ENCODE results near the gene CAMK2G. TPM values are rescaled to one million over a fixed set of nuclear protein-coding genes. Genes with fewer than 3 reads are reported as not detected.
"Not testable (repeated sequence)": the region's sequence is repeated elsewhere in the genome, so short reads cannot be mapped to it uniquely, and the experiment has no call there.

The CAMK2G gene
- total RNA-seq (58.8 TPM), polyA plus RNA-seq (1 to 10 TPM; 4.3 to 5.3 (median 4.7) TPM)

- DNase-seq (peak; percentile 79 to 90 (median 85)), ATAC-seq (ENCODE audit: low read depth in 2 of 2) (peak; percentile 91)
- H3K4me1 ChIP-seq (ENCODE audit: control insufficient read depth, insufficient read depth, low read length, poor library complexity, severe bottlenecking) = peaks cover 52% of the 10 kb centered on the region
- peak within 1 kb of the TSS; percentile 84 for H3K27ac ChIP-seq (ENCODE audit: insufficient read depth, low read length, poor library complexity, severe bottlenecking)
- H3K27me3 Mint-ChIP-seq = no peaks in the 10 kb centered on the region
- peak within 1 kb of the TSS; percentile 96 to 97 (median 96) for H3K27ac Mint-ChIP-seq
- H3K4me3 Mint-ChIP-seq = peak within 1 kb of the TSS; percentile 92 to 97 (median 94)
- H3K27me3 ChIP-seq (ENCODE audit: control insufficient read depth, insufficient read depth, low read length) = no peaks in the 10 kb centered on the region
- no peaks in the 10 kb centered on the region for H3K9me3 ChIP-seq (ENCODE audit: control insufficient read depth in 2 of 2, low read length in 2 of 2)
- H3K9me3 Mint-ChIP-seq = no peaks in the 10 kb centered on the region
- peaks cover 21% of the 10 kb centered on the region for H3K36me3 Mint-ChIP-seq
- peak within 1 kb of the TSS; percentile 73 for H3K4me3 ChIP-seq (ENCODE audit: low read depth, low read length)
- peaks cover 11% of the 10 kb centered on the region for H3K36me3 ChIP-seq (ENCODE audit: control insufficient read depth, insufficient read depth, low read length)
- peaks cover 5 to 65% (median 41%) of the 10 kb centered on the region in 4 donors for H3K4me1 Mint-ChIP-seq
Observed at GRCh38 chr10:73874267-73875138, at the start of gene CAMK2G. Gene CAMK2G (minus strand): TSS chr10:73874555. CDS start chr10:73874461, 94 bp downstream.

- peaks cover 5% of the 10 kb centered on the region for H3K27me3 Mint-ChIP-seq
- H3K4me1 Mint-ChIP-seq = peaks cover 11 to 43% (median 19%) of the 10 kb centered on the region in 4 donors
- Histone ChIP-seq H3K4me3 (ENCODE audit: low read depth, low read length) (no peak overlapping the region), H3K4me1 (ENCODE audit: control insufficient read depth, insufficient read depth, low read length, poor library complexity, severe bottlenecking) (peaks cover 22% of the 10 kb centered on the region), H3K27me3 (ENCODE audit: control insufficient read depth, insufficient read depth, low read length) (peaks cover 3% of the 10 kb centered on the region), H3K27ac (ENCODE audit: insufficient read depth, low read length, poor library complexity, severe bottlenecking) (no peak overlapping the region), H3K9me3 (ENCODE audit: control insufficient read depth in 2 of 2, low read length in 2 of 2) (no peaks in the 10 kb centered on the region), H3K36me3 (ENCODE audit: control insufficient read depth, insufficient read depth, low read length) (no peaks in the 10 kb centered on the region)
- H3K27ac Mint-ChIP-seq = peak overlapping the region in 1 of 3 donors; percentile 42
- peak overlapping the region in 1 of 4 donors; percentile 51 for H3K4me3 Mint-ChIP-seq
- H3K9me3 Mint-ChIP-seq = peaks cover 0 to 6% (median 0%) of the 10 kb centered on the region in 7 donors
- no peaks in the 10 kb centered on the region for H3K36me3 Mint-ChIP-seq
- ATAC-seq (ENCODE audit: low read depth in 2 of 2) (no peak), DNase-seq (no peak)
Observed at GRCh38 chr10:73922864-73923133, 48.4 kb upstream of the CAMK2G start.

GRCh38 chr10:73922007-73922863, 47.9 kb upstream of the CAMK2G start:
- DNase-seq (peak in 2 of 3 donors; percentile 61 to 78), ATAC-seq (ENCODE audit: low read depth in 2 of 2) (peak; percentile 78 to 88)
- Histone ChIP-seq H3K36me3 (ENCODE audit: control insufficient read depth, insufficient read depth, low read length) (no peaks in the 10 kb centered on the region), H3K4me3 (ENCODE audit: low read depth, low read length) (peak overlapping the region; percentile 68), H3K4me1 (ENCODE audit: control insufficient read depth, insufficient read depth, low read length, poor library complexity, severe bottlenecking) (peaks cover 22% of the 10 kb centered on the region), H3K27me3 (ENCODE audit: control insufficient read depth, insufficient read depth, low read length) (peaks cover 3% of the 10 kb centered on the region), H3K27ac (ENCODE audit: insufficient read depth, low read length, poor library complexity, severe bottlenecking) (no peak overlapping the region), H3K9me3 (ENCODE audit: control insufficient read depth in 2 of 2, low read length in 2 of 2) (no peaks in the 10 kb centered on the region)
- Mint-ChIP-seq H3K4me1 (peaks cover 11 to 43% (median 19%) of the 10 kb centered on the region in 4 donors), H3K4me3 (peak overlapping the region; percentile 1 to 83 (median 60)), H3K27ac (peak overlapping the region in 1 of 3 donors; percentile 42), H3K27me3 (peaks cover 5% of the 10 kb centered on the region), H3K9me3 (peaks cover 0 to 6% (median 0%) of the 10 kb centered on the region in 7 donors), H3K36me3 (no peaks in the 10 kb centered on the region)

GRCh38 chr10:73920089-73920488, 45.7 kb upstream of the CAMK2G start:
- Mint-ChIP-seq H3K4me3 (peak overlapping the region in 3 of 4 donors; percentile 30 to 66 (median 46)), H3K27me3 (no peaks in the 10 kb centered on the region)
- peak in 1 of 3 donors; percentile 63 for DNase-seq

GRCh38 chr10:73919481-73919880, 45.1 kb upstream of the CAMK2G start:
- not testable (repeated sequence) for DNase-seq; H3K27ac Mint-ChIP-seq; H3K36me3 ChIP-seq (ENCODE audit: control insufficient read depth, insufficient read depth, low read length); H3K27me3 Mint-ChIP-seq; H3K9me3 Mint-ChIP-seq; H3K36me3 Mint-ChIP-seq; ATAC-seq (ENCODE audit: low read depth in 2 of 2); H3K9me3 ChIP-seq (ENCODE audit: control insufficient read depth in 2 of 2, low read length in 2 of 2); H3K4me3 Mint-ChIP-seq; H3K27ac ChIP-seq (ENCODE audit: insufficient read depth, low read length, poor library complexity, severe bottlenecking); H3K4me3 ChIP-seq (ENCODE audit: low read depth, low read length); H3K27me3 ChIP-seq (ENCODE audit: control insufficient read depth, insufficient read depth, low read length)
- peaks cover 6 to 40% (median 20%) of the 10 kb centered on the region in 4 donors for H3K4me1 Mint-ChIP-seq
- H3K4me1 ChIP-seq (ENCODE audit: control insufficient read depth, insufficient read depth, low read length, poor library complexity, severe bottlenecking) = peaks cover 22% of the 10 kb centered on the region

More at GRCh38 chr10:73920089-73920488, 45.7 kb upstream of the CAMK2G start:
- Histone ChIP-seq H3K4me3 (ENCODE audit: low read depth, low read length) (no peak overlapping the region), H3K9me3 (ENCODE audit: control insufficient read depth in 2 of 2, low read length in 2 of 2) (no peaks in the 10 kb centered on the region), H3K27ac (ENCODE audit: insufficient read depth, low read length, poor library complexity, severe bottlenecking) (no peak overlapping the region), H3K4me1 (ENCODE audit: control insufficient read depth, insufficient read depth, low read length, poor library complexity, severe bottlenecking) (peaks cover 22% of the 10 kb centered on the region), H3K27me3 (ENCODE audit: control insufficient read depth, insufficient read depth, low read length) (peaks cover 3% of the 10 kb centered on the region), H3K36me3 (ENCODE audit: control insufficient read depth, insufficient read depth, low read length) (no peaks in the 10 kb centered on the region)
- ATAC-seq (ENCODE audit: low read depth in 2 of 2) = peak; percentile 53 to 56
- peaks cover 6 to 43% (median 20%) of the 10 kb centered on the region in 4 donors for H3K4me1 Mint-ChIP-seq
- H3K9me3 Mint-ChIP-seq = peaks cover 0 to 6% (median 0%) of the 10 kb centered on the region in 7 donors
- no peaks in the 10 kb centered on the region for H3K36me3 Mint-ChIP-seq
- peak overlapping the region in 2 of 3 donors; percentile 32 to 55 for H3K27ac Mint-ChIP-seq

- no peak overlapping the region for H3K4me3 ChIP-seq (ENCODE audit: low read depth, low read length)
- no peaks in the 10 kb centered on the region for H3K36me3 ChIP-seq (ENCODE audit: control insufficient read depth, insufficient read depth, low read length)
- peaks cover 6 to 29% (median 18%) of the 10 kb centered on the region in 4 donors for H3K4me1 Mint-ChIP-seq
- ATAC-seq (ENCODE audit: low read depth in 2 of 2) (no peak), DNase-seq (no peak)
- H3K27me3 Mint-ChIP-seq = peaks cover 14% of the 10 kb centered on the region
- peaks cover 20% of the 10 kb centered on the region for H3K4me1 ChIP-seq (ENCODE audit: control insufficient read depth, insufficient read depth, low read length, poor library complexity, severe bottlenecking)
- no peaks in the 10 kb centered on the region for H3K36me3 Mint-ChIP-seq
- peaks cover 0 to 6% (median 0%) of the 10 kb centered on the region in 7 donors for H3K9me3 Mint-ChIP-seq
- no peak overlapping the region for H3K27ac Mint-ChIP-seq
- no peak overlapping the region for H3K27ac ChIP-seq (ENCODE audit: insufficient read depth, low read length, poor library complexity, severe bottlenecking)
- H3K4me3 Mint-ChIP-seq = no peak overlapping the region
- no peaks in the 10 kb centered on the region for H3K9me3 ChIP-seq (ENCODE audit: control insufficient read depth in 2 of 2, low read length in 2 of 2)
- peaks cover 3% of the 10 kb centered on the region for H3K27me3 ChIP-seq (ENCODE audit: control insufficient read depth, insufficient read depth, low read length)
Observed at GRCh38 chr10:73917566-73918305, 43.4 kb upstream of the CAMK2G start.

Data from CD4-positive, CD25-positive, alpha-beta regulatory T cell (primary cell).